ENCODE data around the gene DDX56.
"Not testable (repeated sequence)": the region's sequence is repeated elsewhere in the genome, so short reads cannot be mapped to it uniquely, and the experiment has no call there.

DDX56 gene

GRCh38 chr7:44607141-44608068 is 33.7 kb upstream of the DDX56 start:
- Mint-ChIP-seq H3K4me3 (peak overlapping the region; percentile 99), H3K9me3 (no peaks in the 10 kb centered on the region), H3K36me3 (ENCODE audit: low read depth) (peaks cover 17% of the 10 kb centered on the region), H3K4me1 (ENCODE audit: low read depth) (peaks cover 37% of the 10 kb centered on the region), H3K27ac (peak overlapping the region; percentile 95), H3K27me3 (ENCODE audit: low read depth) (peaks cover 8% of the 10 kb centered on the region)

- H3K4me3 Mint-ChIP-seq: peak within 1 kb of the TSS; percentile 99
- H3K27me3 Mint-ChIP-seq (ENCODE audit: low read depth): peaks cover 13% of the 10 kb centered on the region
- peaks cover 15% of the 10 kb centered on the region for H3K36me3 Mint-ChIP-seq (ENCODE audit: low read depth)
- H3K4me1 Mint-ChIP-seq (ENCODE audit: low read depth): peaks cover 31% of the 10 kb centered on the region
- H3K9me3 Mint-ChIP-seq: no peaks in the 10 kb centered on the region
- H3K27ac Mint-ChIP-seq: peak within 1 kb of the TSS; percentile 100
Measured at GRCh38 chr7:44606341-44607140, 32.8 kb upstream of the DDX56 start, which contains the start of gene OGDH. TSS of gene OGDH (plus strand) at chr7:44606627. CDS start at chr7:44624344, 17,717 bp downstream.

DNA sequence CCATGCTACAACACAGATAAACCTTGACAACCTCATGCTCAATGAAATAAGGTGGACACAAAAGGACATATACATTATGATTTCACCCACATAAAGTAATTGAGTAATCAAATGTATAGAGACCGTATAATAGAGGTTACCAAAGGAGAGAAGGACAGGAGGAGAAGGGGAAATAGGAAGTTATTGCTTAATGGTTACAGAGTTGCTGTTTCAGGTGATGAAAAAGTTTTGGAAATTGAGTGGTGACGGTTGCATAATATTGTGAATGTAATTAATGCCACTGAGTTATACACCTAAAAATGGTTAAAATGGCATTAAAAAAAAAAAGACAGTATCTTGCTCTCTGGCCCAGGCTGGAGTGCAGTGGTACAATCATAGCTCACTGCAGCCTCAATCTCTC is 31.2 kb upstream of the DDX56 start:
- H3K27me3 Mint-ChIP-seq (ENCODE audit: low read depth): peaks cover 27% of the 10 kb centered on the region
- peak overlapping the region; percentile 33 for H3K4me3 Mint-ChIP-seq
- H3K4me1 Mint-ChIP-seq (ENCODE audit: low read depth): peaks cover 29% of the 10 kb centered on the region
- peaks cover 12% of the 10 kb centered on the region for H3K36me3 Mint-ChIP-seq (ENCODE audit: low read depth)
- H3K27ac Mint-ChIP-seq: peak overlapping the region; percentile 100
- H3K9me3 Mint-ChIP-seq: no peaks in the 10 kb centered on the region

- Mint-ChIP-seq H3K9me3 (no peaks in the 10 kb centered on the region), H3K36me3 (ENCODE audit: low read depth) (peaks cover 10% of the 10 kb centered on the region), H3K4me1 (ENCODE audit: low read depth) (peaks cover 18% of the 10 kb centered on the region), H3K27me3 (ENCODE audit: low read depth) (peaks cover 27% of the 10 kb centered on the region), H3K27ac (no peak overlapping the region), H3K4me3 (no peak overlapping the region)
Measured at GRCh38 chr7:44603193-44603592, 29.5 kb upstream of the DDX56 start.

GRCh38 chr7:44602576-44602910 is 28.8 kb upstream of the DDX56 start:
- H3K27ac Mint-ChIP-seq: no peak overlapping the region
- peaks cover 27% of the 10 kb centered on the region for H3K27me3 Mint-ChIP-seq (ENCODE audit: low read depth)
- H3K4me3 Mint-ChIP-seq: no peak overlapping the region
- peaks cover 7% of the 10 kb centered on the region for H3K36me3 Mint-ChIP-seq (ENCODE audit: low read depth)
- H3K4me1 Mint-ChIP-seq (ENCODE audit: low read depth): peaks cover 15% of the 10 kb centered on the region
- H3K9me3 Mint-ChIP-seq: no peaks in the 10 kb centered on the region

- no peak overlapping the region for H3K4me3 Mint-ChIP-seq
Measured at GRCh38 chr7:44599222-44599621, 25.5 kb upstream of the DDX56 start.

GRCh38 chr7:44597181-44597580 is 23.5 kb upstream of the DDX56 start:
- not testable (repeated sequence) for H3K36me3 Mint-ChIP-seq (ENCODE audit: low read depth); H3K4me1 Mint-ChIP-seq (ENCODE audit: low read depth); H3K27ac Mint-ChIP-seq; H3K9me3 Mint-ChIP-seq; H3K4me3 Mint-ChIP-seq
- H3K27me3 Mint-ChIP-seq (ENCODE audit: low read depth): peaks cover 33% of the 10 kb centered on the region

More at GRCh38 chr7:44599222-44599621, 25.5 kb upstream of the DDX56 start:
- no peak overlapping the region for H3K27ac Mint-ChIP-seq
- peaks cover 33% of the 10 kb centered on the region for H3K27me3 Mint-ChIP-seq (ENCODE audit: low read depth)
- H3K9me3 Mint-ChIP-seq: no peaks in the 10 kb centered on the region
- H3K4me1 Mint-ChIP-seq (ENCODE audit: low read depth): no peaks in the 10 kb centered on the region
- no peaks in the 10 kb centered on the region for H3K36me3 Mint-ChIP-seq (ENCODE audit: low read depth)

DNA sequence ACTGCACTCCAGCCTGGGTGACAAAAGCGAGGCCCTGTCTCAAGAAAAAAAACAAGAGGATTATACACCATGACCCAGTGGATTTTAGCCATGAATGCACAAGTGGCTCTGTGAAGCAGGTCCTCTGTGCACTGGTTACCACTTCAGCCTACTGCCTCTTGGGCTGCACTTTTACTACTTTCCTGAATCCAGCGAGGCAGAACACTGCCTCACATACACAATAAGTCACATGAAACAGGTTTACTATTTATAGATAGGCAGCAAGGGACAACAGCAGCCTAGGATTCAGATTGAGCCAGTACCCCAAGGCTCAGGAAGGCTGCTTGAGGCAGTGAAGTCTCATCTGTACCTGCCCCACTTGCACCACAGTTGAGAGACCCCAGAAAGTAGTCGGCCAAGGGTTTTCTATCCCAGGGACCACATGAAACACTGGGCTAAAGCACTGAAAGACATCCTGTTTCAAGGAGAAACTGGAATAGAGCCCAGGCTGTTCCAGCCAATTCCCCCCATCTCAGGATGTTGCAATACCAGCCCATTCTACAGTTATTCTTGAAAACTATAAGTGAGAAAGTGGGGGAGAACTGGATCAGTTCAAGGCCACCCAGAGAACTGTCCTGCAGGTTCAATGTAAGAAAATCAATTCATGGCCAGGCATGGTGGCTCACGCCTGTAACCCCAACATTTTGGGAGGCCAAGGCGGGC is 22.4 kb upstream of the DDX56 start:
- Mint-ChIP-seq H3K27ac (no peak overlapping the region), H3K36me3 (ENCODE audit: low read depth) (no peaks in the 10 kb centered on the region), H3K4me1 (ENCODE audit: low read depth) (no peaks in the 10 kb centered on the region), H3K9me3 (no peaks in the 10 kb centered on the region), H3K27me3 (ENCODE audit: low read depth) (peaks cover 25% of the 10 kb centered on the region), H3K4me3 (no peak overlapping the region)

DNA sequence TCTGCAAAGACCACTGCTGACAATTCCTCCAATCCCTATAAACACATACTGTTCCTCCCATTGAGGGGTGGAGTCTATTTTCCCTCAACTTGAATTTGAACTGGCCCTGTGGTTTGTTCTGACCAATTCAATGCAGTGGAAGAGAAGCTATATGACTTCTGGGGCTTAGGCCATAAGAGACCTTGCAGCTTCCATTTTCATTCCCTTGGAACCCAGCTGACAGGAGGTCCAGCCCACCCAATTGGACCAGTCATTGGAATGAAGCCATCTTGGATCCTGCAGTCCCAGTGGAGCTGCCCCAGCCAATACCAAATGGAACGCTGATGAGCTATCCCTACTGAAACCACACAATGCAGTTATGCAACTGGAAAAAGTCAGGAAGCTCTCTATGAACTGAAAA is 17.2 kb upstream of the DDX56 start:
- Mint-ChIP-seq H3K4me3 (no peak overlapping the region), H3K4me1 (ENCODE audit: low read depth) (peaks cover 10% of the 10 kb centered on the region), H3K27me3 (ENCODE audit: low read depth) (peaks cover 16% of the 10 kb centered on the region), H3K27ac (no peak overlapping the region), H3K9me3 (no peaks in the 10 kb centered on the region), H3K36me3 (ENCODE audit: low read depth) (no peaks in the 10 kb centered on the region)

DNA sequence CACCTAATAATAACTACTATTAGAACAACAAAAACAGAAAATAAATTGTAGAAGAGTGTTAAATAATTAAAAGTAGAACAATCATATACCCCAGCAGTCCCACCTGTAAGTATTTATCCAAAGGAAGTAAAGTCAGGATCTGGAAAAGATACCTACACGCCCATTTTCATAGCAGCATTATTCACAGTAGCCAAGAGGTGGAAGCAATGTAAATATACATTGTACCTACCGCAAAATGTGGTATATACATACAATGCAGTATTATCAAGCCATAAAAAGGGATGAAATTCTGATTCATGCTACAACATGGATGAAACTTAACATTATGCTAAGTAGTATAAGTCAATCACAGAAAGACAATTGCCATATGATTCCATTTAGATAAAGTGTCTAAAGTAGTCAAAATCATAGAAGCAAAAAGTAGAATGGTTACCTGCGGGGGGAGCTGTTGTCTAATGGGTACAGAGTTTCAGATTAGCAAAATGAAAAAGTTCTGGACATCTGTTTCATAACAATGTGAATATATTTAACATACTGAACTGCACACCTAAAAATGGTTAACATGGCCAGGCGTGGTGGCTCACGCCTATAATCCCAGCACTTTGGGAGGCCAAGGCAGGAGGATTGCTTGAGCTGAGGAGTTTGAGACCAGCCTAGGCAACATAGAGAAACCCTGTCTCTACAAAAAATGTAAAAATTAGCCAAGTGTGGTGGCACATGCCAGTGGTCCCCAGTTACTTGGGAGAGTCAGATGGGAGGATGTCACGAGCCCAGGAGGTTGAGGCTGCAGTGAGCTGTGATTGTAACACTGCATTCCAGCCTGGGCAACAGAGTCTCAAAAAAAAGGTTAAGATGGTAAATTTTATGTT is 14.4 kb upstream of the DDX56 start:
- no peaks in the 10 kb centered on the region for H3K36me3 Mint-ChIP-seq (ENCODE audit: low read depth)
- peaks cover 15% of the 10 kb centered on the region for H3K4me1 Mint-ChIP-seq (ENCODE audit: low read depth)
- peak overlapping the region; percentile 9 for H3K27ac Mint-ChIP-seq
- H3K9me3 Mint-ChIP-seq: no peaks in the 10 kb centered on the region
- H3K4me3 Mint-ChIP-seq: no peak overlapping the region
- H3K27me3 Mint-ChIP-seq (ENCODE audit: low read depth): peaks cover 2% of the 10 kb centered on the region

DNA sequence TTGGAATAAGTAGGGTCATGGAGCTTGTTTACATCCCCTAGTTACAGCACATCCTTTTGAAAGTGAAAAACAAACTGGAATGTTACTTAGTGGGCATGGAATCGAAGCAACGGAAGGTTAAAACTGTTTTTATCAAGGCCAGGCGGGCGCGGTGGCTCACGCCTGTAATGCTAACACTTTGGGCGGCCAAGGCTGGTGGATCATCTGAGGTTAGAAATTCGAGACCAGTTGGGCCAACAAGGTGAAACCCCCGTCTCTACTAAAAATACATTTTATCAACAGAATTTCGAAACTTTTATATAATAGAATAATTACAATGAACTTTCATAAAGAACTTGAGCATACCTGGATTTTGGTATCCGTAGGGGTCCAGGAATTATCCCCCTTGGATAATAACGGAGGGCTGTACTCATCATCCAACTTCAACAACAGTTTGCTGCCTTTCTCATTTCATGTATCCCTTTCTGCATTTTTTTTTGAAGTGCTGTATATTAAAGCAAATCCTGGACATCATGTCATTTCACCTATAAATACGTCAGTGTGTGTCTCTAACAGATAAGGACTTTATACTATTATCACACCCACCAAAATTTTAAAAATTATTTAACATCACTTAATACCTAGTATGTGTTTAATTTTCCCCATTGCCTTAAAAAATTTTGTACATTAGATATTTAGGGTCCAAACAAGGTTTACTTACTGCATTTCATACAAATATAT is 9.6 kb upstream of the DDX56 start:
- Mint-ChIP-seq H3K27ac (peak overlapping the region; percentile 87), H3K36me3 (ENCODE audit: low read depth) (peaks cover 21% of the 10 kb centered on the region), H3K4me1 (ENCODE audit: low read depth) (peaks cover 34% of the 10 kb centered on the region), H3K27me3 (ENCODE audit: low read depth) (no peaks in the 10 kb centered on the region), H3K4me3 (peak overlapping the region; percentile 92), H3K9me3 (no peaks in the 10 kb centered on the region)

- H3K36me3 Mint-ChIP-seq (ENCODE audit: low read depth): peaks cover 24% of the 10 kb centered on the region
- peak within 1 kb of the TSS; percentile 92 for H3K4me3 Mint-ChIP-seq
- H3K27ac Mint-ChIP-seq: peak within 1 kb of the TSS; percentile 87
- H3K27me3 Mint-ChIP-seq (ENCODE audit: low read depth): no peaks in the 10 kb centered on the region
- peaks cover 28% of the 10 kb centered on the region for H3K4me1 Mint-ChIP-seq (ENCODE audit: low read depth)
- H3K9me3 Mint-ChIP-seq: no peaks in the 10 kb centered on the region
Measured at GRCh38 chr7:44581879-44582603, 8.3 kb upstream of the DDX56 start, which contains the start of gene TMED4. TSS of gene TMED4 (minus strand) at chr7:44582231. CDS start at chr7:44582206, 25 bp downstream.
